PFSK-1 (cell line): ENCODE data around the gene KPTN.
A peak's percentile ranks its signal among the peaks of the same experiment; 100 is the strongest.

ENCODE experiments used
- FOXP2 ChIP-seq: optimal IDR thresholded peaks from 2 replicates; pipeline ENCODE3; 2011; ENCODE audit warnings: borderline replicate concordance, control low read depth, inconsistent platforms; ENCODE audit not compliant: insufficient read depth; ENCODE audit errors: extremely low read length, extremely low read depth
- POLR2AphosphoS5 ChIP-seq: IDR thresholded peaks from 2 replicates; pipeline ENCODE4 v1.6.1; 2012; ENCODE audit warnings: low read depth, mild to moderate bottlenecking, control low read depth, low read length, moderate library complexity
- REST ChIP-seq, 2 experiments: IDR thresholded peaks; 2 replicates each; pipeline versions ENCODE4 v1.6.1 to v1.8.0; 2011 to 2012; ENCODE audit warnings: low read depth in 2 of 2, low read length in 2 of 2, control low read depth in 1 of 2, inconsistent platforms in 1 of 2, mild to moderate bottlenecking in 1 of 2, moderate library complexity in 1 of 2; ENCODE audit not compliant: insufficient read depth in 1 of 2
- SIN3A ChIP-seq: IDR thresholded peaks from 2 replicates; pipeline ENCODE4 v1.6.1; 2012; ENCODE audit warnings: mild to moderate bottlenecking, low read length, moderate library complexity, borderline replicate concordance; ENCODE audit not compliant: insufficient read depth
- TAF1 ChIP-seq: IDR thresholded peaks from 2 replicates; pipeline ENCODE4 v1.6.1; 2012; ENCODE audit warnings: low read length, control low read depth, borderline replicate concordance; ENCODE audit not compliant: insufficient read depth

Gene KPTN

GRCh38 chr19:47523473-47523872 is 39.5 kb upstream of the KPTN start:
- TF ChIP-seq TAF1 (no peak), FOXP2 (peak; percentile 34)

GRCh38 chr19:47521473-47522180 is 37.6 kb upstream of the KPTN start:
- TF ChIP-seq POLR2AphosphoS5 (no peak), TAF1 (no peak), FOXP2 (no peak), SIN3A (no peak), REST (IDR thresholded peaks at IDR 0.05; ENCODE audit: insufficient read depth in 1 of 2, low read depth in 2 of 2, low read length in 2 of 2) (no peak)

- no peak for TF ChIP-seq REST (IDR thresholded peaks at IDR 0.05; ENCODE audit: insufficient read depth in 1 of 2, low read depth in 2 of 2, low read length in 2 of 2)
- TF ChIP-seq FOXP2 = no peak
- no peak for TF ChIP-seq TAF1
- no peak for TF ChIP-seq SIN3A
- no peak for TF ChIP-seq POLR2AphosphoS5
These were observed 36.8 kb upstream of the KPTN start for GRCh38 chr19:47520839-47521238.

GRCh38 chr19:47520343-47520806 is 36.4 kb upstream of the KPTN start:
- TF ChIP-seq REST (IDR thresholded peaks at IDR 0.05; ENCODE audit: insufficient read depth in 1 of 2, low read depth in 2 of 2, low read length in 2 of 2) = no peak
- no peak for TF ChIP-seq FOXP2
- TF ChIP-seq SIN3A = no peak
- no peak for TF ChIP-seq TAF1
- TF ChIP-seq POLR2AphosphoS5 = no peak

- TF ChIP-seq POLR2AphosphoS5 (no peak), SIN3A (no peak), TAF1 (no peak), FOXP2 (no peak), REST (IDR thresholded peaks at IDR 0.05; ENCODE audit: insufficient read depth in 1 of 2, low read depth in 2 of 2, low read length in 2 of 2) (no peak)
These were observed 34.8 kb upstream of the KPTN start for GRCh38 chr19:47518854-47519253.
